Measurements from ENCODE around the gene AIPL1.

Gene AIPL1

GRCh38 chr17:6413065-6413464, 21.9 kb downstream of the AIPL1 start:
- peak; percentile 46 for DNase-seq

DNA sequence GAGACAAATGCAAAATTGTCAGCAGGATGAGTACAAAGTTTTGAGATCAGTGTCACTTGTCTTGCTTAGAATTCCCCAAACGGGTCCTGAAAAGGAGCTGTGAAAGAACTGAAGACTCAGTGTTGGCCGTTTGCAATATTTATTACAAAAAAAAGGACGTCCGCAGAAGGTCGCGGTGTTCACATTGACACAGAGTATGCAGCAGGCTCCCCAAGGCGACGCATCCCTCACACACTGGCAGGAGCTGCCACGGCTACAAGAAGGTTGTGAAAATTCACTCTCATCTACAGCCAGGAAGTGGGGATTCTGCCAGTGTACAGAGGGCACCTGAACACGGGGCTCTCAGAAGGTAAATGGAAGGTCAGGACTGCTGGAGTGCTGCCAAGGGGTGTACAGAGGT, 26.2 kb downstream of the AIPL1 start:
- no peak for DNase-seq

GRCh38 chr17:6408276-6408675, 26.6 kb downstream of the AIPL1 start:
- no peak for DNase-seq

GRCh38 chr17:6402258-6402657, 32.7 kb downstream of the AIPL1 start:
- no peak for DNase-seq

DNA sequence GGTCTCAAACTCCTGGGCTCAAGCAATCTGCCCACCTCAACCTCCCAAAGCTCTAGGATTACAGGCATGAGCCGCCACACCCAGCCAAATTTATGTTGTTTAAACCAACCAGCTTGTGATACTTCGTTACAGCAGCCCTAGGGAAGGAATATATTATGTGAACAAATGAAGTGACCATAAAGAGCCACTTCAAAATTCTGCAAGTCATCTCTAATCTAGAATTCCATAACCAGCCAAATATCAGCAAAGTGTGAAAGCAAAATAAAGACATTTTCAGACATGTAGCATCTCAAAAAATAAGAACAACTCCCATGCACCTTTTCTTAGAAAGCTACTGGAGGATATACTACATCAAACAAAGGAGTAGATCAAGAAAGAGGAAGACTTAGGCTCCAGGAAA, 36.0 kb downstream of the AIPL1 start:
- no peak for DNase-seq

- no peak for DNase-seq
Observed at GRCh38 chr17:6394055-6394606, 40.8 kb downstream of the AIPL1 start.

- DNase-seq = no peak
Observed at GRCh38 chr17:6393351-6393952, 41.5 kb downstream of the AIPL1 start.

DNA sequence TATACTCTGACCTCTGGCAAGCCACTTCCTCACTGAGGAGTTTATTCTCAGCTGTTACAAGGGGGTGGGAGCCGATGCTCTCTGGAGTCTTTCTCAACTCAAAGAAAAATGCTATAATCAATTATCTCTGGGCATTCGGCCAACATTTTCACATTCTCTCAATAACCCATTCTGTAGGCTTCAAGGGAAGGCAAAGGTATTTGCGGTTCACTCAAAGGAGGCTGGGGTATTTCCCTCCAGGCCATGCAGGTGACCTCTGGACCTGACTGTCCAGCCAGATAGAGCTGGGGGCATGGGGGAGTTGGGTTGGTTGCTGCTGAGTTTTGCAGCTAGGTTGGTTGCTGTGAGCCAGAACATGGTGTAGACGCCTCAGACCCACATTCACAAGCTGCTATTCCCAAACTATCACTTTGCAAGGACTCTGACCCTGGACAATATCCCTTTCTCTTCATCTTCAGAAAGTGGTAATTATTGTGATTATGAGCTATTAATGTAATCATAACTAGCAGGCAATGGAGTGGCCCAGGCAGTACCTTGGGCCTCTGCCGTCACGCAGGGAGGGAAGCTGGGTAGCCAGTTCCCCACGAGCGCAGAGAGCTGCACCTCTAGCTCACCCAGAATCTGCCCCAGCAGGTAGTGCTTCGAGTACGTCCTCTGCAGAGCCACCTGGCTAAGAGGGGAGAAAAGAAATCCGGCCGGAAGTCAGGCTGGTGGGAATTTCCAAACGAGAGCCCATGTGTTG, 42.1 kb downstream of the AIPL1 start:
- no peak for DNase-seq

GRCh38 chr17:6388416-6388815, 46.5 kb downstream of the AIPL1 start:
- DNase-seq = no peak

DNA sequence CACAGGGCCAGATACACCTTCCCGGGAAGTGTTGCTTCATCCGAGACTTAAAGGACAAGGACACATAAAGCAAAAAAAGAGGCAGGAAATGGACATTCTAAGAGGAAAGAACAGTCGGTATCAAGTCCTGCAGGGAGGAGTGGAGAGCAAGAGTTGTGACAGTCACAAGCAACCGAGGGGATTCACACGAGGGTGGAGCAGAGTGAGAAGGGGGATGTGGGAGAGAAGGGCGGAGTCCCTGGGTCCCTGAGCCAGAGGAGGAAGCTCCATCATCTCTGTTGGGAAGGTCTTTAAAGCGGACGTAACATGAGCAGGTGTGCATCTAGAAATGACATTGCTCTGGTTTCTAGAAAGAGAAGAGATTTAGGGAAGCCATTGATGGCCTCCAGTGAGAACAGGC, 47.1 kb downstream of the AIPL1 start:
- no peak for DNase-seq

- no peak for DNase-seq
Observed at GRCh38 chr17:6387442-6387841, 47.5 kb downstream of the AIPL1 start.

DNA sequence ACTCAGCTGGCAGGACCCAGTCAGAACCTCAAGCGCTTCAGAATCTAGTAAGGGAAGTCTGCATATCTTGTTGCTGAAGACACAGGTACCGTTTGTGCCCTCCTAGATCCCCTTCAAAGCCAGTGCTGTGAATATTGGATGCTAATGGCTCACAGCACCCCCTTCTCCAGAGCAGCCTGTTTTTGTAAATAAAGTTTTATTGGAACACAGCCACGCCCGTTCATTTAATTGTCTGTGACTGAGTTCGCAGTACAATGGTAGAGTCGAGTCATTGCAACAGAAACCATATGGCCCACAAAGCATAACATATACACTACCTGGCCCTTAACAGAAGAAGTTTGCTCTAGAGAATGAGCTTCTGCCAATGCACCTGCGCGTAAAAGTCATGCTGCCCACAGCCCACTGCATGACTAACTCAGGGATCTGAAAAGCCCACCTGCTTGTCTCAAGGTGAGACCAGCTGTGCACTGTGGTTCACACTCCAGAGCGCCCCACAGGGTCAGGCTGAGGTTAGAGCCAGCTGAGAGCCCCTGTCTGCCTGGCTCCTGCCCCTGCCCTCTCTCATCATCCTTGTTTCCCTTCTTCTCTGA, 48.8 kb downstream of the AIPL1 start:
- no peak for DNase-seq

GRCh38 chr17:6384481-6384880, 50.4 kb downstream of the AIPL1 start:
- no peak for DNase-seq

- no peak for DNase-seq
Observed at GRCh38 chr17:6381526-6382465, 53.1 kb downstream of the AIPL1 start.

DNA sequence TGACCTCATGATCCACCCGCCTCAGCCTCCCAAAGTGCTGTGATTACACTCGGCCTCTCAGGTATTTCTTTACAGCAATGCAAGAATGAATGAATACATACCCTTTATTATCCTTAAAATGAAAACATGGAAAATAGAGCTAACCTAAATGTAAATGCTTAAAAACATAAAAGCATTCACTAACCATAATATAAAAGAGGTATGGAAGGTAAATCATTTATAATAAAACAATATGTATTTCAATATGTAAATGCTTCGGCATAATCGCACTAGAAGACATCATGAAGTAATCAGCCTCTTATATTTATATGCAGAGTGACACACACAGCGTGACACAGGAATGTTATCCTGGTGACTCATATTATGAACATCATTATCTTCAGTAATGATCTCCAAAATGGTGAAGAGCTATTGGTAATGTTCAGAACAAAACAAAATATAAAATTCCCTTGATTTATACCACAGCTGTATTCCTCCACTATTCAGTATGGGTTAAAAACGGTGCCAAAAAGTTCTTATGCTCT, 53.9 kb downstream of the AIPL1 start:
- no peak for DNase-seq

DNA sequence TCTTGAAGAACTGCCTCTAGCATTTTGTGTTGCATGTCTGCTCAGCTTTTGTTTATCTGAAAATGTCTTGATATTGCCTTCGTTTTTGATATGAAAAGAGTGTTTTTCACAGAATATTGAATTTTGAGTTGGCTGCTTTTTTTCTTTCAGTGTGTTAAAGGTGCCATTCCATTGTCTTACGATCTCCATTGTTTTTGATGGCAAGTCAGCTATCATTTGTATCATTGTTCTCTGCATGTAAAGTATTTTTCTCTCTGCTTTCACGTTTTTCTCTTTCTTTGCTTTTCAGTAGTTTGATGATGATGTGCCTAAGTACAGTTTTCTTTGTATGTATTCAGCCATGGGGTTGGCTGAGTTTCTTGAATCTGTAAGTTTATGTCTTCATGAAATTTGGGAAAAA, 57.0 kb downstream of the AIPL1 start:
- no peak for DNase-seq

DNA sequence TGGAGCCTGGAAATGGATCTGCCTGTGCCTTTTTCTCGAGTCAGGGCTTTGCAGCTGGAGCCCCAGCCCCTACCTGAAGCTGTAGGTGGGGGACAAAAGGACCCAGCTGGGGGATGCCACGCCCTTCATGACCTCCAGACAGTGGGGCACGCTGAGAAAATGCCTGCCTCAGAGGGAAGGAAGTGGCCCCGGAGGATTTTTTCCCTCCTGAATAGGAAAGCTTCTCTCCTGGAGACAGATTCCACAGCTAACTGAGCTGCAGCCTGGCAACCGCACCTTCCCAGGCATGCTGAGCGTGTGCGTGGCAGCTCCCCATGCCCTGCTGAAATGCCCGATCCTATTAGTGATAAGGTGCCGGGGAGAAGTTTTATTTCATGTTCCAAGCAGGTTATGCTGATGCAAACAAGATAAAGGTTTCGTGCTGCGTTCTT, 58.0 kb downstream of the AIPL1 start:
- DNase-seq = no peak

DNA sequence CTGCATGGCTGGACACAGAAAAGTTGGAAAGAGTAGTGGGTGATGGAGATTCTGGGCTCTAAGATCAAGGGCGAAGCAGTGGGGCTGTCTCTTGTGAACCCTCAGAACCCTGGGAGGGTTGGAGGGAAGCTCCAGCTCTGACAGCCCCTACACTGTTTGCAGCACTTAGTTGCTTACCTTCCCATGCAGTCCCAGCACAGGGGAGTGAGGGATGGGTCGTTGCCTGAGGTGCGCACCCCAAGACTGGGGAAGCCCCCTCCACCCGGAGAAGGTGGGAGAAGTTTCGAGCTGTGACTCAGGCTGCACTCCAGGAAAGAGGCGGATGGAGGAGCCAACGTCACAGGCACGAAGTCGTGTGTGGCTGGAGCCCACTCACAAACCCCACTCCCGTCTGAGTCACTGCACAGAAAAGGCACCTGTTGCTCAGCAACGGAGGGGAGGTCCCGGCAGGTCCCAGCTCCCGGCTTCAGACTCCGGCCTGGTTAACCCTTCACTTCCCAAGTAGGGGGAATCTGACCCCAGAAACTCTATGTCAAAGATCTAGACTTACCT, 60.1 kb downstream of the AIPL1 start:
- DNase-seq = peak; percentile 13

GRCh38 chr17:6374271-6374691, 60.6 kb downstream of the AIPL1 start:
- no peak for DNase-seq
